Stimulated activated CD8-positive, alpha-beta memory T cell treated with anti-CD3 and anti-CD28 coated beads, Interleukin-15, amount 100 ng/mL, for 24 hours (primary cell): Measurements from ENCODE around the gene EEF1AKMT4.

ENCODE experiments used
- DNase-seq: peaks from one replicate; pipeline ENCODE4 v3.0.0-alpha.2; 2020; ENCODE audit warnings: low read depth

The EEF1AKMT4 gene

DNA sequence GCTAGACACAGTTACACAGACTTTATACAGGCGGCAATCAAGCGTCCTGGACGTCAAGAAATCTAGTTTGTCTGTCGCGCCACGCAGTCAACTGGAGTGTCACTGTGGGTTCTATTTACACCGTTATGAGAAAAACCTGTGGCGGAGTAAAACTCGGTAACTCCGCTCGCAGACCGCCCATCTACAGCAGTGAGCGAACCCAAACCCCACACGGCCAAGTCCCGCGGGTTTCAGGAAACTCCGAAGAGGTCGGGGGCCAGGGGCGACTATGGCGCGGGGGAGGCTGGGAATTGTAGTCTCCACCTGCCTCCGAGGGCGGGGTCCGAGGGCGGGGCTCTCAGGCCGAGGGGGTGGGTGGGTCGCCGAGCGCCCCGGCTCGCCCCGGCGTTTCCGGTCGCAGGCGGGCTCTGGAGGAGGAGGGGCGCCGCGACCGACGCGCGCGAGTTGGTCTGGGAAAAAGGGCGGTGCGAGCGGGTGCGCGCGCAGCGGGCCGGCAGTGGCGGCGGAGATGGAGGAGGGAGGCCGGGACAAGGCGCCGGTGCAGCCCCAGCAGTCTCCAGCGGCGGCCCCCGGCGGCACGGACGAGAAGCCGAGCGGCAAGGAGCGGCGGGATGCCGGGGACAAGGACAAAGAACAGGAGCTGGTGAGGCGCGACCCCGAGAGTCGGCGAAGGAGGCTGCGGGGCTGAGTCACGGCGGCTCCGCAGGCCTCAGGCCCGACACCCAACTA, 49.5 kb downstream of the EEF1AKMT4 start, which contains the start of gene PSMD2:
TSS of gene PSMD2 (plus strand) at position 483 of the 729 bp plus-strand sequence. CDS start at position 509, 26 bp downstream.
- peak; percentile 96 for DNase-seq

- DNase-seq, result no peak
Measured at GRCh38 chr3:184299488-184300377, 50.3 kb downstream of the EEF1AKMT4 start.

GRCh38 chr3:184300378-184300720, 50.9 kb downstream of the EEF1AKMT4 start:
- DNase-seq, result no peak

GRCh38 chr3:184305577-184305976, 56.1 kb downstream of the EEF1AKMT4 start:
- DNase-seq, result no peak

- no peak for DNase-seq
Measured at GRCh38 chr3:184306341-184306972, 57.0 kb downstream of the EEF1AKMT4 start.

DNA sequence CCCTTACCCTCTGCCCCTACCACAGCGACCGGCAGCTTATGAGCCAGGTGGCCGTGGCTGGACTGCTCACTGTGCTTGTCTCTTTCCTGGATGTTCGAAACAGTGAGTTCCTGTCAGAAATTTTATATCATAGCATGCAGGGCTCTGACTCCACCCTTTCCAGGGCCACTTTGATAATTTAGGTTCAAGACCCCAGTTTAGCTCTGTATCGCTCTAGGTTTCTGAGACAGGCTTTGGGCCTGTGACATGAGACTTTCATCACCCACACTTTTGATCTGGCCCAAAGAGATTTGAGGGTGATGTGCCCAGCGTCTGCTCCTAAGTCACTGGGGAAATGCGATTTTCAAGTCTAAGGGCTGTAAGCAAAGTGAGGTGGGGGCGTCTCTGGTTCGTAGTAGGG, 58.4 kb downstream of the EEF1AKMT4 start:
- DNase-seq, result no peak
